Activated naive CD4-positive, alpha-beta T cell treated with anti-CD3 and anti-CD28 coated beads, Interleukin-2, amount 50 U/mL, for 24 hours (primary cell): ENCODE data around the gene ARL13B.
"Not testable (repeated sequence)": the region's sequence is repeated elsewhere in the genome, so short reads cannot be mapped to it uniquely, and the experiment has no call there.

Experiments used
- H3K27ac Mint-ChIP-seq: one replicate; pipeline ENCODE4 v1.8.0; 2021; ENCODE audit warnings: mild to moderate bottlenecking, mixed read lengths
- H3K27me3 Mint-ChIP-seq: one replicate; pipeline ENCODE4 v1.8.0; 2021; ENCODE audit warnings: mixed read lengths
- H3K36me3 Mint-ChIP-seq: one replicate; pipeline ENCODE4 v1.8.0; 2021; ENCODE audit warnings: mixed read lengths
- H3K4me1 Mint-ChIP-seq: one replicate; pipeline ENCODE4 v1.8.0; 2021; ENCODE audit warnings: mixed read lengths
- H3K4me3 Mint-ChIP-seq: one replicate; pipeline ENCODE4 v1.8.0; 2021; ENCODE audit warnings: mild to moderate bottlenecking, mixed read lengths
- H3K9me3 Mint-ChIP-seq: one replicate; pipeline ENCODE4 v1.8.0; 2021; ENCODE audit warnings: mixed read lengths

Gene ARL13B

DNA sequence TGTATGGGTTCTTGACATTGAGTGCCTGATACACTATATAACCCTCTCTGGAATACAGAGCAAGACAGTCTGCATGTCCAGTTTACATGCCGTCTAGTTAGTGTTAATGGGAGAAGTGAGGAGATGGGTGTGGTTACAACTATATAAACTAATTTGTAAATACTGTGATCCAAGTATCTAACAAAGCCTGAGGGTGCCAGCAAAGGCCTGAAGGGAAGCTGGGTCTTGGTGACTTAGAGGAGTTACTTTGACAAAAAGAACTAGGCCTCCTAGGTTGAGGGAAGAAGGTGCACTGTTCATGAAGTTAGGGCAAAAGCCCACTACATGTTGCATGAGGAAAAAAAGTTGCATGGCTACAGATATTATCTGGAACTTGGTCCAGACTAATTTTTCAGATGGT is 85.2 kb downstream of the ARL13B start:
- Mint-ChIP-seq H3K36me3 (peaks cover 20% of the 10 kb centered on the region), H3K9me3 (no peaks in the 10 kb centered on the region), H3K4me1 (peaks cover 75% of the 10 kb centered on the region), H3K27ac (no peak overlapping the region), H3K4me3 (peak overlapping the region; percentile 6), H3K27me3 (no peaks in the 10 kb centered on the region)

GRCh38 chr3:94065819-94066480 is 86.0 kb downstream of the ARL13B start:
- Mint-ChIP-seq H3K9me3 (no peaks in the 10 kb centered on the region), H3K4me3 (no peak overlapping the region), H3K36me3 (peaks cover 20% of the 10 kb centered on the region), H3K27me3 (no peaks in the 10 kb centered on the region), H3K27ac (peak overlapping the region; percentile 13), H3K4me1 (peaks cover 83% of the 10 kb centered on the region)

- Mint-ChIP-seq H3K27me3 (no peaks in the 10 kb centered on the region), H3K36me3 (peaks cover 23% of the 10 kb centered on the region), H3K9me3 (no peaks in the 10 kb centered on the region), H3K4me1 (peaks cover 88% of the 10 kb centered on the region), H3K27ac (peak overlapping the region; percentile 26), H3K4me3 (no peak overlapping the region)
These were observed 86.8 kb downstream of the ARL13B start for GRCh38 chr3:94066506-94067500.

- Mint-ChIP-seq H3K4me3 (no peak overlapping the region), H3K36me3 (peaks cover 35% of the 10 kb centered on the region), H3K4me1 (peaks cover 92% of the 10 kb centered on the region), H3K27me3 (no peaks in the 10 kb centered on the region), H3K27ac (peak overlapping the region; percentile 35), H3K9me3 (no peaks in the 10 kb centered on the region)
These were observed 89.3 kb downstream of the ARL13B start for GRCh38 chr3:94069194-94069813.

GRCh38 chr3:94070341-94070911 is 90.5 kb downstream of the ARL13B start:
- H3K4me1 Mint-ChIP-seq: peaks cover 93% of the 10 kb centered on the region
- H3K36me3 Mint-ChIP-seq: peaks cover 37% of the 10 kb centered on the region
- H3K4me3 Mint-ChIP-seq: no peak overlapping the region
- H3K9me3 Mint-ChIP-seq: no peaks in the 10 kb centered on the region
- no peaks in the 10 kb centered on the region for H3K27me3 Mint-ChIP-seq
- H3K27ac Mint-ChIP-seq: peak overlapping the region; percentile 43

GRCh38 chr3:94071713-94072284 is 91.8 kb downstream of the ARL13B start:
- Mint-ChIP-seq H3K4me1 (peaks cover 90% of the 10 kb centered on the region), H3K4me3 (no peak overlapping the region), H3K9me3 (no peaks in the 10 kb centered on the region), H3K27me3 (no peaks in the 10 kb centered on the region), H3K27ac (no peak overlapping the region), H3K36me3 (peaks cover 35% of the 10 kb centered on the region)

DNA sequence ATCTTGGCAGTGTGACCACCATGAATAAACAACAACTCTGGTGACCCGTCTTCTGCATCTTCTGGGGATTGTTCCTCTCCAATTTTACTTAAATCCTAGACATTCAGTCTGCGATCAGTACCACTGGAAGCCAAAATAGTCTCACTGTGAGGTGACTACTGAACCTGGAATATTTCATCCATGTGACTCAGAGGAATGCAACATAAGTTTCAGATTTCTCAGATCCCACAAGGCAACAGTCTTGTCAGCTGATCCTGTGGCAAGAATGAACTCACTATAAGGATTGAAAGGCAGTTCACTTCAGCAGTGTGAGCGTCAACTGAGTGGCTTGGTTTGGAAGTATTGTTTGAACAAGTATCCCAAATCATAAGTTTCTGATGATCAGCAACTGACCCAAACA is 96.1 kb downstream of the ARL13B start:
- peaks cover 30% of the 10 kb centered on the region for H3K36me3 Mint-ChIP-seq
- H3K4me1 Mint-ChIP-seq: peaks cover 89% of the 10 kb centered on the region
- H3K9me3 Mint-ChIP-seq: no peaks in the 10 kb centered on the region
- H3K4me3 Mint-ChIP-seq: no peak overlapping the region
- H3K27ac Mint-ChIP-seq: no peak overlapping the region
- H3K27me3 Mint-ChIP-seq: no peaks in the 10 kb centered on the region

DNA sequence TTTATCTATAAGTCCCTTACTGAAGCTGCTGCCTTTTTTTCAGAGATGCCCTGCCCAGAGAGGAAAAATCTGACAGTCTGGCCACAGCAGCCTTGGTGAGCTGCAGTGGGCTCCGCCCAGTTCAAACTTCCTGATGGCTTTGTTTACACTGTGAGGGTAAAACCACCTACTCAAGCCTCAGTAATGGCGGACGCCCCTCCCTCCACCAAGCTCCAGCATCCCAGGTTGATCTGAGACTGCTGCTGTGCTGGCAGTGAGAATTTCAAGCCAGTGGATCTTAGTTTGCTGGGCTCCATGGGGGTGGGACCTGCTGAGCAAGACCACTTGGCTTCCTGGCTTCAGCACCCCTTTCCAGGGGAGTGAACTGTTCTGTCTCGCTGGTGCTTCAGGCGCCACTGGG is 100.6 kb downstream of the ARL13B start:
- Mint-ChIP-seq H3K4me1 (peaks cover 61% of the 10 kb centered on the region), H3K36me3 (peaks cover 18% of the 10 kb centered on the region)
- H3K27me3 Mint-ChIP-seq, H3K4me3 Mint-ChIP-seq, H3K9me3 Mint-ChIP-seq, H3K27ac Mint-ChIP-seq: not testable (repeated sequence)

- H3K27me3 Mint-ChIP-seq: no peaks in the 10 kb centered on the region
- H3K4me1 Mint-ChIP-seq: peaks cover 50% of the 10 kb centered on the region
- H3K4me3 Mint-ChIP-seq: no peak overlapping the region
These were observed 101.9 kb downstream of the ARL13B start for GRCh38 chr3:94081884-94082283.

DNA sequence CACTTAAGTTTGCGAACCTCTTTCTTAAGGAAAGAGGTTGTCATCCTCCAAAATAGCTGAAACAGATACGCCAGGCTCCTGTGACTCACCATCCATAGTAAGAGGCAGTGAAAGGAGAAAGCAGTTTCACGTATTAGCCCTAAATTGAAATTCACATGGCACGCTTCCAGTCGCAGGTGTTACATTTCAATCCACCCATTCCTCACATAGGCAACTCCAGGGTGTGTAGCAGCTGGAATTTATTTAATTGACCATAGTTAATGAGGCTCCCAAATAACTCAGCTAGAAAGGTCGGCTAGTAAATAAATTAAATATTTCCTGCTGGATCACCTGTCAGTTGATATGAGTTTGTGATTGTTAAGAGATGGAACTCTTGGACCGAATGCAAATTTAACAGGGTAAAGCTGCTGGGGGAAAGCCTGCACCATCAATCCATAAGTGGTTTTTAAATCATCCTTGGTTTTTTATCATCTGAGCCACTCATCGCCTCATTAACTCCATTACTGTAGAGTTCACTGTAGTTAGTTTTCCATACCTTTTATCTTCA is 102.5 kb downstream of the ARL13B start:
- Mint-ChIP-seq H3K27ac (no peak overlapping the region), H3K9me3 (no peaks in the 10 kb centered on the region), H3K36me3 (peaks cover 19% of the 10 kb centered on the region), H3K4me3 (no peak overlapping the region), H3K27me3 (no peaks in the 10 kb centered on the region), H3K4me1 (peaks cover 44% of the 10 kb centered on the region)

More at GRCh38 chr3:94081884-94082283, 101.9 kb downstream of the ARL13B start:
- Mint-ChIP-seq H3K9me3 (no peaks in the 10 kb centered on the region), H3K36me3 (peaks cover 19% of the 10 kb centered on the region), H3K27ac (no peak overlapping the region)

DNA sequence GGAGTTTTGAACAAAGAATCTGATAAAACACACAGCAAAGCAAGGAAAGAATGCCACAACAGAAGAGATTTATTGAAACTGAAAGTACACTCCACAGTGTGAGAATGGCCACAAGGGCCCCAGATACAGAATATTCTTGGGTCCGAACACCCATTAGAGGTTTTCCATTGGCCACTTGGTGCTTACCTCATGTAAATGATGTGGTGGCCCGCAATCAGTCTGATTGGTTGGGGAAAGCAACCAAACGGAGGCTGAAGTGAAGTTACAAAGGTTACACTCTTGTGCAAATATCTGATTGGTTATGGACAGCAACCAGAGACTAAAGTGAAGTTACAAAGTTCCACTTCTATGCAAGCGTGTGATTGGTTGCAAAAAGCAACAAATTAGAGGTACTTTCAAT is 103.3 kb downstream of the ARL13B start:
- Mint-ChIP-seq H3K4me3 (no peak overlapping the region), H3K9me3 (no peaks in the 10 kb centered on the region), H3K27ac (no peak overlapping the region), H3K36me3 (peaks cover 14% of the 10 kb centered on the region), H3K27me3 (no peaks in the 10 kb centered on the region), H3K4me1 (peaks cover 40% of the 10 kb centered on the region)

DNA sequence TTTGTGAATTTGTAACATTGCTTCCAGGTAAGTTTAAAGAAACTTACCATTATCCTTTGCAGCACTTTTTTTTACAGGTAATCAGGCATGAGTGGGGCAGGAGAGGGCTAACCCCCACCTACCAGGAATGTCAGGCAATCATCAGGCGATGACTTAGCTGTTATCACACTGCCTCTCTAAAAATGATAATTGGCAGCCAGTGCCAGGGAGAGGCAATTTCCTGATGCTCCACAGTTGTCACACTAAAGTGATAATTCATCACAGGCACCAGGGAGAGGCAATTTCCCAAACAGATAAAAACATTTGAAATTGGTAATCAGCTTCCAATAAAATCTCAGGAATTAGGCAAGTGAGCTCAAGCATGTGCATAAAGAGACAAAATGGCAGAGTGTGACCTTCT is 109.2 kb downstream of the ARL13B start:
- H3K27me3 Mint-ChIP-seq: no peaks in the 10 kb centered on the region
- peaks cover 5% of the 10 kb centered on the region for H3K4me1 Mint-ChIP-seq
- H3K36me3 Mint-ChIP-seq: peaks cover 17% of the 10 kb centered on the region
- no peak overlapping the region for H3K4me3 Mint-ChIP-seq
- H3K9me3 Mint-ChIP-seq: no peaks in the 10 kb centered on the region
- H3K27ac Mint-ChIP-seq: no peak overlapping the region

DNA sequence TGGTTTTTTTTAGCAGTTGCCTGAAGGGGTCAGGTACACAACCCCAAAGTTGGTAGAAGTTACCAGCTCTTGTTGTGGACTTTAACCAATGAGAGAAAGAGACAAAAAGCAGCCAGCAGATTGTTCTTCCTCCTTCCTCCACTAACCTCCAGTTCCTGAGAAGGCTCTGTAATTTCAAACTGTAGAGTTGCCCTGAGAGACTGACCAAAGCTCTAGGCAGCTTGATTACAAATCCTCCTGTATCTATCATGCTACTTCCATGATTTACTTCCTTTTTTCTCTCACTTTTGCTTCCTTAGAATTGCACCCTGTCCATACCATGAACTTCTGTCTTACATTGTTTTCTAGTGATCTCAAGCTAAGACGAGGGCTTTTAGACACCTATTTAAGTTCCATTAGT is 112.1 kb downstream of the ARL13B start:
- Mint-ChIP-seq H3K27ac (no peak overlapping the region), H3K4me1 (peaks cover 4% of the 10 kb centered on the region), H3K27me3 (no peaks in the 10 kb centered on the region), H3K4me3 (no peak overlapping the region), H3K36me3 (peaks cover 16% of the 10 kb centered on the region), H3K9me3 (no peaks in the 10 kb centered on the region)

DNA sequence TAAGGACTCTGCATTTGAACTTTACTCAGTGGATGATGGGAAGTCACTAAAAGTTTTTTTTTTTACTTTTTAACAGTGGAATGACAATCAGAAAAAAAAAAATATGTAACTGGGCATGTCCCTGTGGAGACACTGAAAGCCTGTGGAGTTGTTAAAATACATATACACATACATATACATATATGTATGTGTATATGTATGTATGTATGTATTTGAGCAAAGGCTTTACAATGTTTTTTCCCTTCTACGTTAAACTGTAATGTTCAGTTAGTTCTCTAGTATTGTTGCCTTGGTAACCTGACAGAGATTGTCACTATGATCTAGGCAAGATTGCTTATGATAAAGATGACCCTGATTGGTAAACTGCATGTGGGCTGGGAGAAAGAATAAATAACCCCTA is 113.2 kb downstream of the ARL13B start:
- H3K4me3 Mint-ChIP-seq: no peak overlapping the region
- H3K27me3 Mint-ChIP-seq: no peaks in the 10 kb centered on the region
- H3K27ac Mint-ChIP-seq: no peak overlapping the region
- no peaks in the 10 kb centered on the region for H3K9me3 Mint-ChIP-seq
- peaks cover 24% of the 10 kb centered on the region for H3K36me3 Mint-ChIP-seq
- peaks cover under 1% of the 10 kb centered on the region for H3K4me1 Mint-ChIP-seq

DNA sequence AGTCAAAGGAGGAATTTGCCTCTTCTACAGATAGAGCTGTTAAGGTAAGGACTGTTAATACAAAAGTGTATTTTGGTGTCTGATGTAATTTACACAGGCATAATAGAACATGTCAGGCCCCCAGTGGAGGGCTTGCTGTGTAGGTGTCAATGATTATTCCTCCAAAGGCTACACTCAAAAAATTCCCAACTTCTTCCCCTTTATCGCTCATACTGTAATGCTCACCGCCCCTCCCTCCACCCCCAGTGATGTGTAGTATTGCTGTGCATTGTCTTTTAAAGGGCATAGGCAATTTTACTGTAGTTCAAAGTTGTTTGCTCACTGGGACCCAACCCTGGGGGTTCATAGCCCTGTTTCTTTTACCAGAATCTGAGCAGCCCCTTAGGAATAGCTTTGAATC is 115.2 kb downstream of the ARL13B start:
- Mint-ChIP-seq H3K4me3 (no peak overlapping the region), H3K36me3 (peaks cover 21% of the 10 kb centered on the region), H3K27me3 (no peaks in the 10 kb centered on the region), H3K4me1 (no peaks in the 10 kb centered on the region), H3K27ac (no peak overlapping the region), H3K9me3 (no peaks in the 10 kb centered on the region)
